ENCODE results near the gene C8G.

The C8G gene

GRCh38 chr9:136915632-136916329 is 29.3 kb upstream of the C8G start:
- DNase-seq (ENCODE audit: low read depth, low spot score) = no peak
- TF ChIP-seq EZH2 (IDR thresholded peaks at IDR 0.05) (no peak), FOXP2 (optimal IDR thresholded peaks at IDR 0.05; ENCODE audit: control extremely low read depth, extremely low read length, insufficient read depth) (no peak), POLR2AphosphoS5 (IDR thresholded peaks at IDR 0.05; ENCODE audit: borderline replicate concordance, low read depth, low read length) (no peak)
- Histone ChIP-seq H3K9me3 (ENCODE audit: low read depth, low read length) (no peaks in the 10 kb centered on the region), H3K27ac (no peak overlapping the region), H3K4me3 (no peak overlapping the region), H3K36me3 (ENCODE audit: insufficient read depth, low read length) (peaks cover 48% of the 10 kb centered on the region; the same call in 1 of the 2 replicates), H3K9ac (ENCODE audit: insufficient read length) (no peak overlapping the region)

- H3K4me3 ChIP-seq = no peak overlapping the region
- H3K36me3 ChIP-seq (ENCODE audit: insufficient read depth, low read length) = peaks cover 54% of the 10 kb centered on the region; the same call in 1 of the 2 replicates
- H3K27ac ChIP-seq = no peak overlapping the region
- no peaks in the 10 kb centered on the region for H3K9me3 ChIP-seq (ENCODE audit: low read depth, low read length)
- TF ChIP-seq EZH2 (IDR thresholded peaks at IDR 0.05) (no peak), POLR2AphosphoS5 (IDR thresholded peaks at IDR 0.05; ENCODE audit: borderline replicate concordance, low read depth, low read length) (no peak)
- DNase-seq (ENCODE audit: low read depth, low spot score) = no peak
- H3K9ac ChIP-seq (ENCODE audit: insufficient read length) = no peak overlapping the region
Measured at GRCh38 chr9:136916330-136917184, 28.5 kb upstream of the C8G start.

GRCh38 chr9:136917902-136918301 is 27.1 kb upstream of the C8G start:
- DNase-seq (ENCODE audit: low read depth, low spot score) = no peak
- H3K36me3 ChIP-seq (ENCODE audit: insufficient read depth, low read length) = peaks cover 54% of the 10 kb centered on the region; the same call in 1 of the 2 replicates
- no peaks in the 10 kb centered on the region for H3K9me3 ChIP-seq (ENCODE audit: low read depth, low read length)
- H3K27ac ChIP-seq = no peak overlapping the region
- no peak overlapping the region for H3K9ac ChIP-seq (ENCODE audit: insufficient read length)
- TF ChIP-seq POLR2AphosphoS5 (IDR thresholded peaks at IDR 0.05; ENCODE audit: borderline replicate concordance, low read depth, low read length) (no peak), FOXP2 (optimal IDR thresholded peaks at IDR 0.05; ENCODE audit: control extremely low read depth, extremely low read length, insufficient read depth) (no peak), EZH2 (IDR thresholded peaks at IDR 0.05) (no peak)
- H3K4me3 ChIP-seq = no peak overlapping the region

GRCh38 chr9:136920069-136920468 is 25.0 kb upstream of the C8G start:
- no peak for DNase-seq (ENCODE audit: low read depth, low spot score)
- H3K9me3 ChIP-seq (ENCODE audit: low read depth, low read length) = no peaks in the 10 kb centered on the region
- H3K9ac ChIP-seq (ENCODE audit: insufficient read length) = no peak overlapping the region
- no peak for TF ChIP-seq POLR2AphosphoS5 (IDR thresholded peaks at IDR 0.05; ENCODE audit: borderline replicate concordance, low read depth, low read length)
- H3K27ac ChIP-seq = no peak overlapping the region
- peaks cover 48% of the 10 kb centered on the region; the same call in 1 of the 2 replicates for H3K36me3 ChIP-seq (ENCODE audit: insufficient read depth, low read length)
- H3K4me3 ChIP-seq = no peak overlapping the region

GRCh38 chr9:136920734-136921231 is 24.3 kb upstream of the C8G start:
- Histone ChIP-seq H3K36me3 (ENCODE audit: insufficient read depth, low read length) (peaks cover 42% of the 10 kb centered on the region; the same call in 1 of the 2 replicates), H3K4me3 (no peak overlapping the region), H3K9ac (ENCODE audit: insufficient read length) (no peak overlapping the region), H3K27ac (no peak overlapping the region), H3K9me3 (ENCODE audit: low read depth, low read length) (no peaks in the 10 kb centered on the region)
- TF ChIP-seq POLR2AphosphoS5 (IDR thresholded peaks at IDR 0.05; ENCODE audit: borderline replicate concordance, low read depth, low read length) = no peak
- TF ChIP-seq EZH2 (IDR thresholded peaks at IDR 0.05) = no peak
- no peak for TF ChIP-seq FOXP2 (optimal IDR thresholded peaks at IDR 0.05; ENCODE audit: control extremely low read depth, extremely low read length, insufficient read depth)
- DNase-seq (ENCODE audit: low read depth, low spot score) = no peak

- no peak overlapping the region for H3K9ac ChIP-seq (ENCODE audit: insufficient read length)
- H3K9me3 ChIP-seq (ENCODE audit: low read depth, low read length) = no peaks in the 10 kb centered on the region
- H3K36me3 ChIP-seq (ENCODE audit: insufficient read depth, low read length) = peaks cover 37% of the 10 kb centered on the region; the same call in 1 of the 2 replicates
- no peak for DNase-seq (ENCODE audit: low read depth, low spot score)
- no peak for TF ChIP-seq FOXP2 (optimal IDR thresholded peaks at IDR 0.05; ENCODE audit: control extremely low read depth, extremely low read length, insufficient read depth)
- no peak for TF ChIP-seq POLR2AphosphoS5 (IDR thresholded peaks at IDR 0.05; ENCODE audit: borderline replicate concordance, low read depth, low read length)
- no peak for TF ChIP-seq EZH2 (IDR thresholded peaks at IDR 0.05)
- H3K27ac ChIP-seq = no peak overlapping the region
- H3K4me3 ChIP-seq = no peak overlapping the region
Measured at GRCh38 chr9:136921307-136921706, 23.7 kb upstream of the C8G start.

- H3K36me3 ChIP-seq (ENCODE audit: insufficient read depth, low read length) = peaks cover 35% of the 10 kb centered on the region; the same call in 1 of the 2 replicates
- H3K4me3 ChIP-seq = no peak overlapping the region
- H3K9me3 ChIP-seq (ENCODE audit: low read depth, low read length) = no peaks in the 10 kb centered on the region
- H3K27ac ChIP-seq = no peak overlapping the region
- H3K9ac ChIP-seq (ENCODE audit: insufficient read length) = no peak overlapping the region
- DNase-seq (ENCODE audit: low read depth, low spot score) = no peak
- TF ChIP-seq EZH2 (IDR thresholded peaks at IDR 0.05) (no peak), FOXP2 (optimal IDR thresholded peaks at IDR 0.05; ENCODE audit: control extremely low read depth, extremely low read length, insufficient read depth) (no peak), POLR2AphosphoS5 (IDR thresholded peaks at IDR 0.05; ENCODE audit: borderline replicate concordance, low read depth, low read length) (no peak)
Measured at GRCh38 chr9:136921718-136922117, 23.3 kb upstream of the C8G start.

GRCh38 chr9:136922540-136922939 is 22.5 kb upstream of the C8G start:
- DNase-seq (ENCODE audit: low read depth, low spot score) = no peak
- Histone ChIP-seq H3K9ac (ENCODE audit: insufficient read length) (no peak overlapping the region), H3K4me3 (no peak overlapping the region), H3K36me3 (ENCODE audit: insufficient read depth, low read length) (peaks cover 27% of the 10 kb centered on the region; the same call in 1 of the 2 replicates), H3K9me3 (ENCODE audit: low read depth, low read length) (no peaks in the 10 kb centered on the region), H3K27ac (no peak overlapping the region)
- TF ChIP-seq EZH2 (IDR thresholded peaks at IDR 0.05) (no peak), POLR2AphosphoS5 (IDR thresholded peaks at IDR 0.05; ENCODE audit: borderline replicate concordance, low read depth, low read length) (no peak), FOXP2 (optimal IDR thresholded peaks at IDR 0.05; ENCODE audit: control extremely low read depth, extremely low read length, insufficient read depth) (no peak)

Measured in SK-N-MC (cell line).